Karpas-422 (cell line): ENCODE measurements around the gene FOXA1. TPM values are rescaled to one million over a fixed set of nuclear protein-coding genes. Genes with fewer than 3 reads are reported as not detected.

Experiments
- DNase-seq: peaks from one replicate; pipeline ENCODE4 v3.0.0-alpha.2; 2015
- H2AFZ ChIP-seq: fragments of 200-600 bp; sonication (generic); 2 replicates; pipeline ENCODE4 v1.6.1; 2014; ENCODE audit warnings: antibody characterized with exemption, low read length, mixed read lengths
- H3K27ac ChIP-seq: fragments of 200-600 bp; sonication (generic); 2 replicates; pipeline ENCODE4 v1.5.1; 2014; ENCODE audit warnings: mild to moderate bottlenecking, low read length, moderate library complexity
- H3K27me3 ChIP-seq: fragments of 200-600 bp; sonication (generic); 2 replicates; pipeline ENCODE4 v1.6.1; 2014; ENCODE audit warnings: low read length, mixed read lengths
- H3K36me3 ChIP-seq: fragments of 200-600 bp; sonication (generic); 2 replicates; pipeline ENCODE4 v1.6.1; 2014; ENCODE audit warnings: low read length, mixed read lengths; ENCODE audit not compliant: insufficient read depth
- H3K4me1 ChIP-seq: fragments of 200-600 bp; sonication (generic); 2 replicates; pipeline ENCODE4 v1.6.1; 2014; ENCODE audit warnings: mild to moderate bottlenecking, low read length, mixed read lengths
- H3K4me2 ChIP-seq: fragments of 200-600 bp; sonication (generic); 2 replicates; pipeline ENCODE4 v1.6.1; 2014; ENCODE audit warnings: low read length, low read depth, mild to moderate bottlenecking; ENCODE audit not compliant: poor library complexity, severe bottlenecking
- H3K4me3 ChIP-seq: fragments of 200-600 bp; sonication (generic); 2 replicates; pipeline ENCODE4 v1.5.1; 2014; ENCODE audit warnings: mild to moderate bottlenecking, antibody characterized with exemption, low read length, mixed read lengths
- H3K79me2 ChIP-seq: fragments of 200-600 bp; sonication (generic); 2 replicates; pipeline ENCODE4 v1.6.1; 2014; ENCODE audit warnings: mild to moderate bottlenecking, low read length, mixed read lengths
- H3K9ac ChIP-seq: fragments of 200-600 bp; sonication (generic); 2 replicates; pipeline ENCODE4 v1.6.0; 2014; ENCODE audit warnings: low read length
- H3K9me2 ChIP-seq: fragments of 200-600 bp; sonication (generic), shearing (Covaris generic); replicated peaks from 2 replicates; pipeline ENCODE4 v1.6.0; 2014; ENCODE audit warnings: mild to moderate bottlenecking, low read length, moderate library complexity; ENCODE audit not compliant: insufficient read depth
- H3K9me3 ChIP-seq: fragments of 300-700, 200-600 bp; sonication (generic); 2 replicates; pipeline ENCODE4 v1.6.1; 2014; ENCODE audit warnings: low read length, mixed read lengths
- H4K20me1 ChIP-seq: fragments of 200-600 bp; sonication (generic); 2 replicates; pipeline ENCODE4 v1.6.1; 2014; ENCODE audit warnings: mild to moderate bottlenecking, antibody characterized with exemption, low read length, low read depth; ENCODE audit not compliant: insufficient read depth
- total RNA-seq: library from RNA; depleted of rRNA; stranded (reverse); fragments of >200 nt; shearing (Covaris generic); gene quantifications from 2 replicates; pipeline ENCODE4 v1.2.3, GENCODE V29; 2014; ENCODE audit warnings: low replicate concordance

Gene FOXA1
- total RNA-seq, 1 experiment from 2014 or later, result not detected

GRCh38 chr14:37610945-37611523, 16.0 kb upstream of the FOXA1 start:
- no peak overlapping the region for H3K27ac ChIP-seq
- peaks cover 25% of the 10 kb centered on the region for H3K9me3 ChIP-seq
- no peak overlapping the region for H3K4me2 ChIP-seq
- H4K20me1 ChIP-seq, result no peaks in the 10 kb centered on the region
- no peaks in the 10 kb centered on the region for H3K4me1 ChIP-seq
- no peak overlapping the region for H3K9ac ChIP-seq
- no peak for DNase-seq
- H3K4me3 ChIP-seq, result no peak overlapping the region
- no peak overlapping the region for H2AFZ ChIP-seq
- no peaks in the 10 kb centered on the region for H3K9me2 ChIP-seq
- H3K79me2 ChIP-seq, result no peaks in the 10 kb centered on the region
- H3K36me3 ChIP-seq, result no peaks in the 10 kb centered on the region
- no peaks in the 10 kb centered on the region for H3K27me3 ChIP-seq

GRCh38 chr14:37608649-37609048, 13.6 kb upstream of the FOXA1 start:
- H3K4me2 ChIP-seq, result no peak overlapping the region
- no peak overlapping the region for H3K9ac ChIP-seq
- no peaks in the 10 kb centered on the region for H3K79me2 ChIP-seq
- no peak overlapping the region for H3K4me3 ChIP-seq
- no peaks in the 10 kb centered on the region for H3K4me1 ChIP-seq
- no peak for DNase-seq
- H3K27ac ChIP-seq, result no peak overlapping the region
- no peaks in the 10 kb centered on the region for H4K20me1 ChIP-seq
- no peaks in the 10 kb centered on the region for H3K9me2 ChIP-seq
- H2AFZ ChIP-seq, result no peak overlapping the region
- no peaks in the 10 kb centered on the region for H3K36me3 ChIP-seq
- peaks cover 8% of the 10 kb centered on the region; the same call in 1 of the 2 replicates for H3K9me3 ChIP-seq
- H3K27me3 ChIP-seq, result no peaks in the 10 kb centered on the region

GRCh38 chr14:37606678-37607077, 11.6 kb upstream of the FOXA1 start:
- Histone ChIP-seq H2AFZ (no peak overlapping the region), H3K4me3 (no peak overlapping the region), H4K20me1 (no peaks in the 10 kb centered on the region), H3K36me3 (no peaks in the 10 kb centered on the region), H3K4me2 (no peak overlapping the region), H3K9ac (no peak overlapping the region), H3K27me3 (no peaks in the 10 kb centered on the region), H3K9me2 (no peaks in the 10 kb centered on the region), H3K4me1 (no peaks in the 10 kb centered on the region), H3K9me3 (no peaks in the 10 kb centered on the region), H3K27ac (no peak overlapping the region), H3K79me2 (no peaks in the 10 kb centered on the region)
- no peak for DNase-seq

- no peaks in the 10 kb centered on the region for H3K9me2 ChIP-seq
- no peaks in the 10 kb centered on the region for H3K79me2 ChIP-seq
- H2AFZ ChIP-seq, result no peak overlapping the region
- H3K36me3 ChIP-seq, result no peaks in the 10 kb centered on the region
- H4K20me1 ChIP-seq, result no peaks in the 10 kb centered on the region
- no peaks in the 10 kb centered on the region for H3K4me1 ChIP-seq
- DNase-seq, result no peak
- H3K9me3 ChIP-seq, result no peaks in the 10 kb centered on the region
- no peak overlapping the region for H3K9ac ChIP-seq
- H3K27ac ChIP-seq, result no peak overlapping the region
- no peak overlapping the region for H3K4me2 ChIP-seq
- no peak overlapping the region for H3K4me3 ChIP-seq
- H3K27me3 ChIP-seq, result no peaks in the 10 kb centered on the region
These were observed 8.7 kb upstream of the FOXA1 start for GRCh38 chr14:37603688-37604251.

GRCh38 chr14:37602605-37603453, 7.8 kb upstream of the FOXA1 start:
- DNase-seq, result no peak
- Histone ChIP-seq H3K27ac (no peak overlapping the region), H3K9ac (no peak overlapping the region), H3K4me2 (no peak overlapping the region), H4K20me1 (no peaks in the 10 kb centered on the region), H3K4me3 (no peak overlapping the region), H3K36me3 (no peaks in the 10 kb centered on the region), H3K9me2 (no peaks in the 10 kb centered on the region), H3K4me1 (no peaks in the 10 kb centered on the region), H3K79me2 (no peaks in the 10 kb centered on the region), H3K27me3 (no peaks in the 10 kb centered on the region), H3K9me3 (no peaks in the 10 kb centered on the region), H2AFZ (no peak overlapping the region)

GRCh38 chr14:37601865-37602264, 6.8 kb upstream of the FOXA1 start:
- Histone ChIP-seq H3K4me2 (no peak overlapping the region), H3K4me1 (no peaks in the 10 kb centered on the region), H3K9me3 (no peaks in the 10 kb centered on the region), H3K36me3 (no peaks in the 10 kb centered on the region), H3K79me2 (no peaks in the 10 kb centered on the region), H3K9ac (no peak overlapping the region), H3K27me3 (no peaks in the 10 kb centered on the region), H3K4me3 (no peak overlapping the region), H3K9me2 (no peaks in the 10 kb centered on the region), H4K20me1 (no peaks in the 10 kb centered on the region), H2AFZ (no peak overlapping the region), H3K27ac (no peak overlapping the region)
- DNase-seq, result no peak

- Histone ChIP-seq H4K20me1 (no peaks in the 10 kb centered on the region), H3K36me3 (no peaks in the 10 kb centered on the region), H3K9me3 (no peaks in the 10 kb centered on the region), H2AFZ (no peak overlapping the region), H3K4me1 (no peaks in the 10 kb centered on the region), H3K27me3 (no peaks in the 10 kb centered on the region), H3K4me2 (no peak overlapping the region), H3K27ac (no peak overlapping the region), H3K4me3 (no peak overlapping the region), H3K9ac (no peak overlapping the region), H3K9me2 (no peaks in the 10 kb centered on the region), H3K79me2 (no peaks in the 10 kb centered on the region)
- no peak for DNase-seq
These were observed 6.1 kb upstream of the FOXA1 start for GRCh38 chr14:37600880-37601741.
